Kidney epithelial cell (primary cell): ENCODE measurements around the gene SLC16A9. TPM values are rescaled to one million over a fixed set of nuclear protein-coding genes. Genes with fewer than 3 reads are reported as not detected.

Experiments
- DNase-seq: peaks from one replicate; pipeline ENCODE4 v3.0.0-alpha.2; 2010; ENCODE audit warnings: low read depth
- H3K27me3 ChIP-seq: 2 replicates; pipeline ENCODE4 v1.6.0; 2011; ENCODE audit warnings: low read length; ENCODE audit not compliant: control insufficient read depth, insufficient read depth
- H3K36me3 ChIP-seq: 2 replicates; pipeline ENCODE4 v1.5.1; 2011; ENCODE audit warnings: low read length; ENCODE audit not compliant: control insufficient read depth, insufficient read depth
- H3K4me3 ChIP-seq: 2 replicates; pipeline ENCODE4 v1.5.1; 2011; ENCODE audit warnings: low read depth, mild to moderate bottlenecking, control low read depth, low read length
- CTCF ChIP-seq: IDR thresholded peaks from 2 replicates; pipeline ENCODE4 v1.5.1; 2011; ENCODE audit warnings: mild to moderate bottlenecking, moderate library complexity, low read length, control low read depth, inconsistent platforms; ENCODE audit not compliant: insufficient read depth, poor library complexity, severe bottlenecking
- total RNA-seq: library from RNA; depleted of rRNA; stranded (reverse); fragments of >200 nt; gene quantifications from 2 replicates; pipeline ENCODE4 v1.2.3, GENCODE V29; 2015

Gene SLC16A9
- total RNA-seq, 1 donor from 2014 or later = 10.4 TPM

GRCh38 chr10:59687657-59688056 is 22.0 kb downstream of the SLC16A9 start:
- Histone ChIP-seq H3K4me3 (no peak overlapping the region), H3K36me3 (no peaks in the 10 kb centered on the region), H3K27me3 (no peaks in the 10 kb centered on the region)
- no peak for DNase-seq
- no peak for TF ChIP-seq CTCF

DNA sequence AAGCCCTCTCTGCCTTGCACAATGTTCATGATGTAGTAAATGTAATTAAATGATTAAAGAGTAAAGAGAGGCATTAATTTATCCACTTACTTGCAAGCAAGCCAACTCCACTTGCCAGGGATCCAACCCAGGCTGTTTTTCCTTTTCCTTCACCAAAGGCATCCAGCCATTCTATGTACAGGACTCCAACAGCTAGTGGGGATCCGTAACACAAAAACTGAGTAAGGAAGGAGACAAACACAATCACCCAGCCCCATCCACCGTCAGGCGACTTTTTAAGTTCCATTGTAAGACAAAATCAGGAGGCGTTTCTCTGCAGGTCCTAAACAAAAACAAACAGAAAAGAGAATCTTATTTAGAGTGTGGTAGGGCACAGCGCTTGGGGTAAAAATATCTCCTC is 25.6 kb downstream of the SLC16A9 start:
- no peak for DNase-seq
- H3K4me3 ChIP-seq = no peak overlapping the region
- no peaks in the 10 kb centered on the region for H3K36me3 ChIP-seq
- no peaks in the 10 kb centered on the region for H3K27me3 ChIP-seq
- no peak for TF ChIP-seq CTCF

DNA sequence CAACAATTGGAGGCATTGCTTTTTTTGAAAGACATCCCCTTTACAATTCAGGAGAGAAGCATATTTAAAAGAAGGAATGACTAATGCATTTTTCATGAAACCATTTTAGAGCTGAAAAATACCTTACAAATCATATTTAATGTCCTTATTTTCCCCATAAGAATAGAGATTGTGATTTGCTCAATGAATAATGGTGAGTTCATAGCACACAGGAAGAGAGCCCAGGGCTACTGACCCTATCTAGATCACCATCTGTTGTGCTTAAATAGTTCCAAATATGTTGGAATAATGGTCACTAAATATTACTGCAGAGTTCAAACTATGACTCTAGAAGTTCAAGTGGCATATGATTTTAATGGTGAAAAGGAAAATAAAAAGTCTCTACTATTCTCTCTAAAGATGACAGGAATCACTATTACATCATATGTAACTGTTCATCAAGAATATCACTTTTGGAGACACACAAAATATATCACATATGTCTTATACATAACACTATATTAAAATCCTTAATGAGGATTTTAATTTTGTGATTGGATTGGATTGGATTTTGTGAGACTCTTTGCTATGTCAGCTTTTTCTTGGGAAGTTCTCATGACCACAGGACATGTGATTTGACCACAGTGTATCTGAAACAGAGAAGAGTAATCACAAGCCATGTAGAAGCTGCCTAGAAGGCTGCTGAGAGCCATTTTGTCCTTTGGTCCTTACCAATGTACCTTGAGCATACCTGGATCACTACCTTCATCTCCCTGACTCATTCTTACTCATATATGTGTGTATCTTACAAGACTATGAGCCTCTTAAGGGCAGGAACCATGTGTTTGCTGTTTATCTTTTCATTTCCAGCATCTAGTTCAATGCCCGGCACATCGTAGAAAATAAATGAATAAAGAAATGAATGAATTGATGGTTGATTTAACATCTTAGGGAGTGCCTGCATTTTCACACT is 26.4 kb downstream of the SLC16A9 start:
- Histone ChIP-seq H3K27me3 (no peaks in the 10 kb centered on the region), H3K4me3 (no peak overlapping the region), H3K36me3 (no peaks in the 10 kb centered on the region)
- no peak for DNase-seq
- TF ChIP-seq CTCF = no peak

GRCh38 chr10:59680199-59680598 is 29.5 kb downstream of the SLC16A9 start:
- H3K4me3 ChIP-seq = no peak overlapping the region
- TF ChIP-seq CTCF = no peak
- H3K27me3 ChIP-seq = no peaks in the 10 kb centered on the region
- H3K36me3 ChIP-seq = no peaks in the 10 kb centered on the region
- no peak for DNase-seq

GRCh38 chr10:59678884-59679301 is 30.8 kb downstream of the SLC16A9 start:
- H3K36me3 ChIP-seq = no peaks in the 10 kb centered on the region
- no peak for DNase-seq
- no peak overlapping the region for H3K4me3 ChIP-seq
- no peaks in the 10 kb centered on the region for H3K27me3 ChIP-seq
- no peak for TF ChIP-seq CTCF
